Tibial nerve (tissue), 3 donors: ENCODE measurements around the gene ZNRF1.

ENCODE experiments used
- EP300 ChIP-seq, 2 donors: sonication (generic); formaldehyde crosslinking; IDR thresholded peaks; one replicate each; pipeline ENCODE4 v1.6.1; 2017; ENCODE audit warnings: antibody characterized with exemption in 2 of 2, mild to moderate bottlenecking in 1 of 2
- POLR2A ChIP-seq, 2 donors: fragments of 450-650 bp; IDR thresholded peaks; one replicate each; pipeline ENCODE4 v1.6.1; 2017; ENCODE audit warnings: antibody characterized with exemption in 2 of 2, mild to moderate bottlenecking in 2 of 2, moderate library complexity in 2 of 2

DNA sequence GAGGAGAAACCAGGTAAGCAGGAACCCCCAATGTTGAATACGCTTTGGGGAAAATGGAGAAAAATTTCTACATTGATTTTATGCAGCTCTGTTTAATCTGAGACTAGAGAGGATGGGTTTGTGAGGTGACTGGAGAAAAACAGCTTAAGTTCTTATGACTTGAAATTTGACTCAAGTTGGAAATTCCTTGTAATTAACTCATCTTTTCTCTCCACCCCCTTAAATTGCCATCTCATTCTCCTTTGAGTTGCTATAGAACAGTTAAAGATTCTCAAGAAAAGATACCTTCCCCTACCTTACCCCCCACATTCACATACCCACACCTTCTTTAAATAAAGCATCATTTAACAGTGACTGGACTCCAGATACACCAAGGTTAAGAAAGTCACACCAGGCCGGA lies 24.2 kb downstream of the ZNRF1 start:
- no peak for TF ChIP-seq EP300 (IDR thresholded peaks at IDR 0.05)
- TF ChIP-seq POLR2A (IDR thresholded peaks at IDR 0.05) = no peak
